Ovary (tissue), 9 donors: ENCODE results near the gene CILP2. TPM values are rescaled to one million over a fixed set of nuclear protein-coding genes. Genes with fewer than 3 reads are reported as not detected.

Experiments
- DNase-seq, 5 donors: peaks; one replicate each; pipeline ENCODE4 v3.0.0-alpha.2; 2019 to 2020
- H3K27ac ChIP-seq, 2 donors: fragments of 200-600 bp; one replicate each; pipeline versions ENCODE4 v1.5.1 to v1.8.0; 2019 to 2022
- H3K27me3 ChIP-seq: fragments of 200-600 bp; one replicate; pipeline ENCODE4 v1.8.0; 2022
- H3K36me3 ChIP-seq: fragments of 200-600 bp; sonication (generic); one replicate; pipeline ENCODE4 v1.5.1; 2019
- H3K4me1 ChIP-seq: one replicate; pipeline ENCODE4 v1.8.1; 2013; ENCODE audit warnings: mild to moderate bottlenecking, moderate library complexity; ENCODE audit not compliant: insufficient read depth
- H3K4me3 ChIP-seq: fragments of 200-600 bp; sonication (generic); one replicate; pipeline ENCODE4 v1.5.1; 2017
- H3K9me3 ChIP-seq, 2 donors: fragments of 200-600 bp in 1 of 2; sonication (generic) in 1 of 2; one replicate each; pipeline versions ENCODE4 v1.5.1 to v1.8.1; 2013 to 2019; ENCODE audit warnings: mild to moderate bottlenecking in 1 of 2, moderate library complexity in 1 of 2
- CTCF ChIP-seq, 3 donors: fragments of 450-650 bp in 2 of 3; fragments of 200-600 bp in 1 of 3; IDR thresholded peaks; one replicate each; pipeline versions ENCODE4 v1.5.1 to v1.8.0; 2016 to 2022; ENCODE audit warnings: antibody characterized with exemption in 3 of 3, mild to moderate bottlenecking in 1 of 3
- EP300 ChIP-seq: sonication (generic); formaldehyde crosslinking; IDR thresholded peaks from one replicate; pipeline ENCODE4 v1.6.1; 2017; ENCODE audit warnings: antibody characterized with exemption
- POLR2A ChIP-seq: fragments of 450-650 bp; IDR thresholded peaks from one replicate; pipeline ENCODE4 v1.6.1; 2017; ENCODE audit warnings: antibody characterized with exemption, mild to moderate bottlenecking, moderate library complexity
- WGBS, 3 donors: extraction: QIAGEN DNeasy Blood & Tissue Kit in 1 of 3; methylation state at CpG; one replicate each; pipeline versions ENCODE4 v1.1.5 to v1.1.7; 2013 to 2017; 5-methylcytosine and 5-hydroxymethylcytosine counted together
- intact Hi-C, 4 donors: fragments of 100-400 bp; cut with DNase I; formaldehyde crosslinking; loops; one replicate each; pipeline versions ENCODE4 v1.11.0 to v1.15.1; 2022 to 2023
- polyA plus RNA-seq, 2 donors: library from polyadenylated mRNA; stranded (reverse); fragments of 200-250 nt in 1 of 2; fragments of 350-450 nt in 1 of 2; fragmentation: Illumina TruSeq in 1 of 2; extraction: RNeasy Lipid Tissue Mini Kit (QIAGEN cat#74804) in 1 of 2; gene quantifications; one replicate each; pipeline ENCODE4 v1.2.3, GENCODE V29; 2013 to 2014
- total RNA-seq, 7 donors: library from RNA; depleted of rRNA in 2 of 7; stranded (reverse); fragments of >200 nt in 2 of 7; fragmentation: NEBNext Ultra II Directional in 3 of 7; extraction: Animal tissue kit (Norgen Biotek cat#: 25700) in 3 of 7; gene quantifications; one replicate each; pipeline versions ENCODE4 v1.1.0 to v1.2.4, GENCODE V29; 2016 to 2023
- donor health status: DM: no; HTN: no; CAD: no; lungs with moderate emphysema.
- donor health status: DM: no; HTN: no; CAD: no.
- donor health status: Bipolar disorder and iron deficiency.
- donor health status: DM: yes; HTN: yes; CAD: no.
- donor health status: DM: no; HTN: no; CAD: no.
- donor health status: DM: yes; HTN: yes; CAD: no.

The CILP2 gene
- total and polyA plus RNA-seq, 9 donors, result 0.28 to 9.7 (median 1.0) TPM

- intact Hi-C loops, result no loop called here
- peaks cover 14% of the 10 kb centered on the region for H3K4me1 ChIP-seq
- H3K27me3 ChIP-seq, result no peaks in the 10 kb centered on the region
- H3K27ac ChIP-seq, result no peak overlapping the region
- H3K9me3 ChIP-seq, result no peaks in the 10 kb centered on the region
- H3K36me3 ChIP-seq, result no peaks in the 10 kb centered on the region
- H3K4me3 ChIP-seq, result no peak overlapping the region
- WGBS, 3 donors, result 79 to 86% (median 82%) methylated on average over 11 to 12 of the region's 12 CpGs
- TF ChIP-seq EP300, result no peak
- TF ChIP-seq POLR2A, result no peak
- no peak for TF ChIP-seq CTCF (IDR thresholded peaks at IDR 0.05)
- DNase-seq, result no peak
These were observed 4.4 kb downstream of the CILP2 start for GRCh38 chr19:19542507-19542906.

GRCh38 chr19:19543101-19543500 is 5.0 kb downstream of the CILP2 start:
- 82 to 96% (median 86%) methylated on average over 13 of the region's 13 CpGs for WGBS, 3 donors

GRCh38 chr19:19543640-19544039 is 5.6 kb downstream of the CILP2 start:
- no peak for TF ChIP-seq CTCF (IDR thresholded peaks at IDR 0.05)
- TF ChIP-seq EP300, result no peak
- TF ChIP-seq POLR2A, result no peak
- intact Hi-C loops, result no loop called here
- DNase-seq, result no peak
- Histone ChIP-seq H3K27me3 (no peaks in the 10 kb centered on the region), H3K36me3 (no peaks in the 10 kb centered on the region), H3K9me3 (no peaks in the 10 kb centered on the region), H3K4me3 (no peak overlapping the region), H3K27ac (no peak overlapping the region), H3K4me1 (peaks cover 8% of the 10 kb centered on the region)
- WGBS, 3 donors, result 86 to 92% (median 89%) methylated on average over 18 to 19 of the region's 19 CpGs

More at GRCh38 chr19:19543101-19543500, 5.0 kb downstream of the CILP2 start:
- no peaks in the 10 kb centered on the region for H3K27me3 ChIP-seq
- no peaks in the 10 kb centered on the region for H3K36me3 ChIP-seq
- TF ChIP-seq POLR2A (no peak), CTCF (IDR thresholded peaks at IDR 0.05) (no peak), EP300 (no peak)
- intact Hi-C loops, result no loop called here
- no peak overlapping the region for H3K27ac ChIP-seq
- H3K4me3 ChIP-seq, result no peak overlapping the region
- H3K4me1 ChIP-seq, result peaks cover 12% of the 10 kb centered on the region
- no peak for DNase-seq
- H3K9me3 ChIP-seq, result no peaks in the 10 kb centered on the region

- Histone ChIP-seq H3K9me3 (no peaks in the 10 kb centered on the region), H3K27me3 (no peaks in the 10 kb centered on the region), H3K27ac (no peak overlapping the region), H3K36me3 (no peaks in the 10 kb centered on the region), H3K4me1 (peaks cover 7% of the 10 kb centered on the region), H3K4me3 (no peak overlapping the region)
- TF ChIP-seq EP300, result no peak
- TF ChIP-seq CTCF (IDR thresholded peaks at IDR 0.05), result no peak
- no peak for TF ChIP-seq POLR2A
- 91 to 95% (median 92%) methylated on average over 75 of the region's 75 CpGs for WGBS, 3 donors
- intact Hi-C loops, result no loop called here
- DNase-seq, result no peak
These were observed 6.3 kb downstream of the CILP2 start for GRCh38 chr19:19544257-19544953.
